ENCODE measurements around the gene USP21.

Gene USP21

GRCh38 chr1:161185732-161186311 is 26.5 kb downstream of the USP21 start:
- ChIA-PET CTCF (interaction anchor here (0.7 to 2.0 kb wide), 8 partner anchors 9 to 197 kb away, joined by 3 to 14 read pairs (median 4); partner anchors contain the start of genes NDUFS2, PPOX and TOMM40L), POLR2A (interaction anchor here (0.6 to 1.4 kb wide), 2 partner anchors 20 to 1036 kb away, joined by 4 to 7 read pairs; partner anchors contain the start of gene PPOX)
- TF ChIP-seq CTCF (IDR thresholded peaks at IDR 0.05; ENCODE audit: control extremely low read depth, extremely low read depth, low read depth, missing control alignments): no peak
- no peak for DNase-seq (ENCODE audit: extremely low spot score)

- POLR2A ChIA-PET: no interaction called here
- TF ChIP-seq CTCF (IDR thresholded peaks at IDR 0.05; ENCODE audit: control extremely low read depth, extremely low read depth, low read depth, missing control alignments): no peak
- DNase-seq (ENCODE audit: extremely low spot score): no peak
- CTCF ChIA-PET: interaction anchor here (1.0 to 1.3 kb wide), 2 partner anchors 38 to 187 kb away, joined by 3 to 4 read pairs; no protein-coding TSS in a partner anchor
These were observed 28.0 kb downstream of the USP21 start for GRCh38 chr1:161187311-161187710.

- ChIA-PET POLR2A (no interaction called here), CTCF (interaction anchor here (1.2 to 1.3 kb wide), 2 partner anchors 37 to 55 kb away, joined by 3 to 4 read pairs; no protein-coding TSS in a partner anchor)
- no peak for DNase-seq (ENCODE audit: extremely low spot score)
- TF ChIP-seq CTCF (IDR thresholded peaks at IDR 0.05; ENCODE audit: control extremely low read depth, extremely low read depth, low read depth, missing control alignments): no peak
These were observed 29.1 kb downstream of the USP21 start for GRCh38 chr1:161188381-161188780.

- DNase-seq (ENCODE audit: extremely low spot score): no peak
- CTCF ChIA-PET: interaction anchor here (1.2 kb wide), 1 partner anchor 56 kb away, joined by 3 read pairs; no protein-coding TSS in a partner anchor
- no peak for TF ChIP-seq CTCF (IDR thresholded peaks at IDR 0.05; ENCODE audit: control extremely low read depth, extremely low read depth, low read depth, missing control alignments)
- POLR2A ChIA-PET: no interaction called here
These were observed 29.7 kb downstream of the USP21 start for GRCh38 chr1:161189036-161189435.

- ChIA-PET POLR2A (interaction anchor here (0.6 kb wide), 1 partner anchor 35 kb away, joined by 3 read pairs; the partner anchor contains the start of gene TOMM40L), CTCF (interaction anchor here (0.7 to 6.2 kb wide), 29 partner anchors 8 to 408 kb away, joined by 3 to 65 read pairs (median 6); partner anchors contain the start of genes APOA2, ARHGAP30, FCER1G and NDUFS2)
- DNase-seq (ENCODE audit: extremely low spot score): no peak
- TF ChIP-seq CTCF (IDR thresholded peaks at IDR 0.05; ENCODE audit: control extremely low read depth, extremely low read depth, low read depth, missing control alignments): no peak
These were observed 31.7 kb downstream of the USP21 start for GRCh38 chr1:161190962-161191521.

- ChIA-PET POLR2A (no interaction called here), CTCF (interaction anchor here (0.7 to 6.2 kb wide), 35 partner anchors 7 to 409 kb away, joined by 3 to 65 read pairs (median 5); partner anchors contain the start of genes APOA2, ARHGAP30, FCER1G and NDUFS2)
- no peak for DNase-seq (ENCODE audit: extremely low spot score)
- TF ChIP-seq CTCF (IDR thresholded peaks at IDR 0.05; ENCODE audit: control extremely low read depth, extremely low read depth, low read depth, missing control alignments): no peak
These were observed 32.7 kb downstream of the USP21 start for GRCh38 chr1:161191971-161192370.
